HG03565 (cell line): ENCODE measurements around the gene KCNK17.

Experiments used
- ATAC-seq: cut with Tn5 transposase; IDR thresholded peaks from one replicate; pipeline ENCODE4 v1.9.1; 2021; ENCODE audit warnings: mild to moderate bottlenecking, moderate library complexity; ENCODE audit not compliant: unreplicated experiment

The KCNK17 gene

GRCh38 chr6:39338397-39338796 lies 24.2 kb upstream of the KCNK17 start:
- no peak for ATAC-seq

GRCh38 chr6:39335780-39336545 lies 21.7 kb upstream of the KCNK17 start:
- no peak for ATAC-seq

- ATAC-seq = no peak
Observed at GRCh38 chr6:39333644-39334438, 19.6 kb upstream of the KCNK17 start.

- ATAC-seq = no peak
Observed at GRCh38 chr6:39330476-39330875, 16.3 kb upstream of the KCNK17 start.

- no peak for ATAC-seq
Observed at GRCh38 chr6:39330057-39330456, 15.8 kb upstream of the KCNK17 start.

GRCh38 chr6:39328066-39328465 lies 13.8 kb upstream of the KCNK17 start:
- no peak for ATAC-seq

GRCh38 chr6:39327507-39327906 lies 13.3 kb upstream of the KCNK17 start:
- ATAC-seq = no peak

- ATAC-seq = no peak
Observed at GRCh38 chr6:39322306-39322850, 8.2 kb upstream of the KCNK17 start, which contains the start of gene KCNK16. TSS of gene KCNK16 (minus strand) at chr6:39322702. CDS start at chr6:39322540, 162 bp downstream.

- ATAC-seq = no peak
Observed at GRCh38 chr6:39321761-39322160, 7.5 kb upstream of the KCNK17 start.

GRCh38 chr6:39320363-39320984 lies 6.3 kb upstream of the KCNK17 start:
- ATAC-seq = no peak

GRCh38 chr6:39319621-39320362 lies 5.6 kb upstream of the KCNK17 start:
- ATAC-seq = no peak

- ATAC-seq = no peak
Observed at GRCh38 chr6:39317256-39317655, 3.0 kb upstream of the KCNK17 start.

GRCh38 chr6:39313526-39314272 lies 520 bp downstream of the KCNK17 start:
- no peak for ATAC-seq

GRCh38 chr6:39312912-39313525 lies 1.2 kb downstream of the KCNK17 start:
- ATAC-seq = no peak

GRCh38 chr6:39310542-39310941 lies 3.7 kb downstream of the KCNK17 start:
- ATAC-seq = no peak

GRCh38 chr6:39309942-39310531 lies 4.2 kb downstream of the KCNK17 start:
- no peak for ATAC-seq

GRCh38 chr6:39307462-39307861 lies 6.8 kb downstream of the KCNK17 start:
- ATAC-seq = no peak

GRCh38 chr6:39304951-39305350 lies 9.3 kb downstream of the KCNK17 start:
- ATAC-seq = no peak
